Activated CD4-positive, CD25-positive, alpha-beta regulatory T cell treated with anti-CD3 and anti-CD28 coated beads, Interleukin-2, amount 50 U/mL, for 72 hours (primary cell): ENCODE data around the gene GAST.
A peak's percentile ranks its signal among the peaks of the same experiment; 100 is the strongest.

Experiments used
- DNase-seq: peaks from one replicate; pipeline ENCODE4 v3.0.0; 2021

GAST gene

DNA sequence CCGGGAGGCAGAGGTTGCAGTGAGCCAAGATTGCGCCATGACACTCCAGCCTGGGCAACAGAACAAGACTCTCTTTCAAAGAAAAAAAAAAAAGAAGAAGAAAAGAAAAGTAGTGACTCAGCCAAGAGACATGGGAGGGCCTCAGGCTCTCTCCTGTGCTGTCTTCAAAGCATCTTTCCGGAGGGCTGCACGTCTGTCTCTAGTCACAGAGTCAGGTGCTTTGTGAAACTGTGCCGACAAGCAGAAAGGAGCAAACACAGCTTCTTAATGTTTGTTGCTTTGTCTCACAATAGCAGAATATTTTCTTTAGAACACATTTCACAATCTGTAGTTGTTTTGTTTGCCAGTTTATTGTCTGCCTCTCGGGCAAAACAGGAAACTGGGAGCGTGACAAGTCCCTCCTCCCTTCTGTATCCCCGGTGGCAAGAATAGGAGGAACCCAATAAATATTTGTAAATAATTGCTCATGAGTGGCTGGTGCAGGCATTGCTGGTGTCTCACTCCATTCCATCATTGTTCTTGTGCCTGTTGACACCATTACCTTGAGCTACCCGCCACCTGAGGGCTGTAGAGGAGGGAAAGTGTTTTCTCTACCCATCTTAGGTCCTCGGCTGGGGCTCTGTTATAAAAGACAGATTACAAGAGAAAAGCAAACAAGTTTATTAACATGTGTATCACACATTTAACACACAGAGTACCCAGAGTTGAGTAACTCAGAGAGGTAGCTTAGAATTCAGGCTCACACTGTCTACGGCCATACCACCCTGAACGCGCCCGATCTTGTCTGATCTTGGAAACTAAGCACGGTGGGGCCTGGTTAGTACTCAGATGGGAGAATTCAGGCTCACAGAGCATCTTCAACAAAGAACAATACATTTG lies 5.5 kb downstream of the GAST start:
- DNase-seq: no peak

- no peak for DNase-seq
Observed at GRCh38 chr17:41718287-41718645, 6.1 kb downstream of the GAST start.

GRCh38 chr17:41722231-41722630 lies 10.1 kb downstream of the GAST start:
- DNase-seq: no peak

DNA sequence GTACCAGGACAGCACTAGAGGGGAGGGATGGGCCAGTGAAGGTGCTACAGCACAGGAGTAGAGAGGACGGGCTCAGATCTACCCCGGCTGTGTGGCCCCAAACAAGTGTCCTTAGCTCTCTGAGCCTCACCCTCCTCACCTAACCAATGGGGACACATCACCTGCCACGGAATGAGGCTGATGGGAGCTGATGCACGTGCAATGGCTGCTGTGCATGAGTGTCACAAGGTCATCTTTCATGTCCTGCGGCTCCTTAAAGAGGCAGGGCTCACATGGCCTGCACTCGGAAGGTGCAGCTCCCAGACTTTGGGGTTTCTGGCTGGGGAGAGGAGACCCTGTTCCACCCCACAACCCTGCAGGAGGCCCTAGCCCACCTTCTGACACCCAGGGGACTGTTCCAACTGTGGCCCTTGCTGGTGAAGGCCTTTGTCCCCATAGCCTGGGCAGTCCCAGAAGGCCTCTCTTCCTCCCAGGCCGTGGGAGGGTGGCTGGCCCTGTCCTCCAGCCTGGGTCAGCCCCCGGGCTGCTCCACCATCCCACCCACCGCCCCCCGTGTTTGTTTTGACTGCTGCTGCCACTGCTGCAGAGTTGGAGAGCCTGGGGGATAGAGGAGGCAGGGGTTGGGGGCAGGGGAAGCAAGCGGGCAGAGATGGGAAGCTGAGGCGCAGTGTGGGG lies 11.8 kb downstream of the GAST start:
- DNase-seq: no peak

- DNase-seq: no peak
Observed at GRCh38 chr17:41724476-41725050, 12.4 kb downstream of the GAST start.

- no peak for DNase-seq
Observed at GRCh38 chr17:41725134-41725533, 13.0 kb downstream of the GAST start.

DNA sequence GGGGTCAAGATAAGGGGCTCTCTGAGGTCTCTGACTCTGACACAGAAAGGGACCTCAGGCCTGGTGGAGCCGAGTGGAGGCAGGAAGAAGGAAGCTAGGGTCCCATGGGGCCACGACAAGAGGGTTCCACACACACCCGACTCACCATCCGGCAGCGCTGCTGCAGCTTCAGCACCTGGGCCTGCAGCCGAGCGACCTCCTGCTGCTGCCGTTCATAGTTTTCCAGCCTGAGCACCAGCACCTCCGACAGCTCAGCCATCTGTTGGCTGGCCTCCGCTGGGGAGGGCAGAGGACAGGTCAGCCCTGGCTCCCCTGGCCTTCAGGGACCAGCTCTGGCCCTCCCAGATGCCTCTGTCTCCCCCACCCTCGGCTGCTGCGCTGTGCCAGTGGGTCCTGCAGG lies 15.9 kb downstream of the GAST start:
- DNase-seq: no peak

GRCh38 chr17:41730479-41730878 lies 18.3 kb downstream of the GAST start:
- no peak for DNase-seq

GRCh38 chr17:41731836-41732235 lies 19.7 kb downstream of the GAST start:
- DNase-seq: no peak

DNA sequence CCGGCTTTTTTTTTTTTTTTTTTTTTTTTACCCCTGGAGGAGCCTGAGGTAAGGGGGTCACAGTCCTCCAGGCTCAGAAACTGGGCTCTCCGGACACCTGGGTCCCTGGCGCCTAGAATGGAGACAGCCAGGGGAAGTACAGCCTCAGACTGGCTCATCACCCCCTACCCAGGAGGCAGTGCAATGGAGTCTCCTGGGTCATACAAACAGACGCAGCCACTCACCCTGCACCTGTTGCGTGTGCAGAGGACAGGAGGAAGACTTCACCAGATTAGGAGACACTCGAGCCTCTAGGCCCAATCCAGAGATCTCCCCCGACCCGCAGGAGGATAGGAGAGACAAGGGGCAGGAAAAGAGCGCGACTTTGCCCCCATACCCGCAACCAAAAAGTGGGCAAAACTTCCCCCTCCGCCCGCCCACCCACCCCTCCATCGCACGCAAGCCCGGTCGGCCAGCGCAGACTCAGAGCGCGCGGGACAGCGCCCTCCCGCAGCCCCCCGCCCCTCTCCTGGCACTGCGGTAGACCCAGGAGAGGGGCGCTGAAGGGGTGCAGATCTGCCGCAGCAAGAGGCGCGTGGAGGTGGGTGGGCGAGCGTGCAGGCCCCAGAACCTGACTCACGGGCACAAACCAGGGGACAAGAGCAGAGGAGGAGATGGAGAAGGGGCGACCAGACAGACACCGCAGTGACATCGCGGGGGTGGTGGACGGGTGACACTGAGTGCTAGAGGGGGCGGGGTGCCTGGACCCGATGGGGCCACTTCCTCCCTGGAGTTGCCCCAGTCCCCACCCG lies 21.4 kb downstream of the GAST start:
- DNase-seq: no peak

DNA sequence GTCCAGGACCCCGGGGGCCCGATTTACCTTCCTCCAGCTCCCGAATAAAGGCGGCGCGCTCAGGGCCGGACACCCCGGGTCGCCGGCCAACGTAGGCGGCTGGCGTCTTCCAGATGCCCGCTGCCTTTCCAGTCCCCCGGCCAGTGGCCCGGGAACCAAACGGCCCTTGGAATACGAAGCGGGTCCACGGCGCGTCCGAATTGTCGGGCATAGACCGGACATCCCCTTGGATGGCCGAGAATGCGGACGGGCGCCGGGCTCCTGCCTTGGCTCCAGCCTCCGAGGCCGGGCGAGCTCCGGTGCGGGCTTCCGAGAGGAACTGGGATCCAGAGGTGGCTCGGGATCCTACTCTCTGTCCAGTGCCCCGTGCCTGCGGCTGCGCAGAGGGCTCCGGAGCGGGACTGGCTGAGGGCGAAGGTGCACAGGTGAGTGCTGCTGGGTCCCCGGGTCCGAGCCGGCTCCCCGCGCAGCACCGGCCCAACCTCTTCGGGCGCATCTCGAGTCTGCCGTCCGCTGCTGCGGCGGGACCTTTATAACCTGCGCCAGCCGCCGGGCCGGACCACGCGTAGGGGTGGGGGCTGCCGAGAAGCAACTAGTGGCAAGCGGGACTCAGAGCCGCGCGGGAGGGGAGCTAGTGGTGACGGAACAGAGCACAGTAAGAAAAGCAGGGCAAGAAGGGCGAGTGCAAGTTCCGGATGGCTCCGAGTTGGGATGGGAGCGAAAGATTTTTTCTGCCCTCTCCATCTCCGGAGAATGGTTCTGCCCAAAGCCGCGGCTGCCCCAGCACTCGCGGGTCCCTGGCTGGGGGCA lies 22.2 kb downstream of the GAST start, which contains the start of gene HAP1:
Gene HAP1, minus strand, starts transcription at position 505 of the 810 bp plus-strand sequence. Its CDS starts 9 bp downstream, at position 496.
- DNase-seq: peak; percentile 37

DNA sequence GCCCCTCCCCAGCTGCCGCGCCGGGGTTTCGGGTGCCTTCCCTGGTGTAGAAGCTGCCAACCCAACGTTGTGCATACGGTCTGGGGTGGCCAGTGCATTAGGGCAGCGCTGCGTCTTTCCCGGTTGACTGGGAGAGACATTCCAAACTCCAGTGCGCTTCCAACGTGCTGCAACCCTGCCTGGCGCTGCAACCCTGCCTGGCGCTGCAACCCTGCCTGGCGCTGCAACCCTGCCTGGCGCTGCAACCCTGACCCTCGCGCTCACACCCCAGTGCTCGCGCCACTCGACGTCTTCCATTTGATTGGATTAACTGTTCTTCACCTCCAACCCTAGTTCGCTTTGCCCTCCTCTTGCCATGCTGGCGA lies 22.8 kb downstream of the GAST start:
- no peak for DNase-seq

DNA sequence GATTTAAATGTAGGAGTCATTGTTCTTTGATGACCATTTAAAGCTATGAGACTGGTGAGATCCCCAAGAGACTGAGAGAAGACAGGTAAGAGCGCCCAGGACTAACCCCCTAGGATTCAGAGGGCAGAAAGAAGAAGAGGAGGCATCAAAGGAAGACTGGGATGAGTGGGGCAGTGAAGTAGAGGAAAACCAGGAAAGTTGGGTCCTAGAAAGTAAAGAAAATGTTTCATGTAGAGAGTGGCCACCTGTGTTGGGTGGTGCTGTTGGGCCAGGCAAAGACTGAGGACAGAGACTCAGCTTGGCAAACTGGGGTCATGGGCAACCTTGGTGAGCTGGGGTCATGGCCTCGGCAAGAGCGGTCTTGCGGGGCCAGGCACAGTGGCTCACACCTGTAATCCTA lies 23.6 kb downstream of the GAST start:
- no peak for DNase-seq

GRCh38 chr17:41736983-41737679 lies 25.0 kb downstream of the GAST start:
- no peak for DNase-seq

DNA sequence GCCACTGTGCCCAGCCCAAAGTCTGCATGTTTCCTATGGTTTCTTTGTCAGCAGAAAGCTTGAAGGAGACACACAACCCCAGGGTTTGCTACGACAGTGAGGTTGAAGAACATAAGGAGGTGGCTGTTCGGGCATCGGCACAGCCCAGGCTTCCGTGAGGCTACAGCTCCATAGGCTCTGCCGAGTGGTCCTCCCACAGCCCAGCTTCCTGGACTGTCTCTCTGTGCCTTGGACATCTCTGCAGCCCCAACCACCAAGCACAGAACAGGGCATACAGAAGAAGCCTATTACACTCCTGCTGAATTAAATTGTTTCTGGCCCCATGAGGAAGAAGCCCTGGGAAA lies 25.5 kb downstream of the GAST start:
- DNase-seq: no peak

GRCh38 chr17:41738077-41738800 lies 26.1 kb downstream of the GAST start:
- DNase-seq: peak; percentile 86

DNA sequence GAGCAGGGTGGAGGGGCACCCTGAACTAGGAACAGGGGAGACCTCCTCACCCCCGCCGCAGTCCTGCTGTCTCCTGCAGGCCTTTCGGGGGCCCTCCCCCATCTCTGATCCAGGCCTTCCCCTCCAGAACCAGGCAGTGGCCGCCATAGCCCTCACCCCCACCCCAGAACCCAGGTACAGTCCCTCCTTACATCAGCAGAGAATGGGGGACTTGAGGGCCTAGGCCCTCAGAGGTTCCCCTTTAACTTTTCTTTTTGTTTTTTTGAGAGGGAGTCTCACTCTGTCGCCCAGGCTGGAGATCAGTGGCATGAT lies 26.6 kb downstream of the GAST start:
- no peak for DNase-seq

DNA sequence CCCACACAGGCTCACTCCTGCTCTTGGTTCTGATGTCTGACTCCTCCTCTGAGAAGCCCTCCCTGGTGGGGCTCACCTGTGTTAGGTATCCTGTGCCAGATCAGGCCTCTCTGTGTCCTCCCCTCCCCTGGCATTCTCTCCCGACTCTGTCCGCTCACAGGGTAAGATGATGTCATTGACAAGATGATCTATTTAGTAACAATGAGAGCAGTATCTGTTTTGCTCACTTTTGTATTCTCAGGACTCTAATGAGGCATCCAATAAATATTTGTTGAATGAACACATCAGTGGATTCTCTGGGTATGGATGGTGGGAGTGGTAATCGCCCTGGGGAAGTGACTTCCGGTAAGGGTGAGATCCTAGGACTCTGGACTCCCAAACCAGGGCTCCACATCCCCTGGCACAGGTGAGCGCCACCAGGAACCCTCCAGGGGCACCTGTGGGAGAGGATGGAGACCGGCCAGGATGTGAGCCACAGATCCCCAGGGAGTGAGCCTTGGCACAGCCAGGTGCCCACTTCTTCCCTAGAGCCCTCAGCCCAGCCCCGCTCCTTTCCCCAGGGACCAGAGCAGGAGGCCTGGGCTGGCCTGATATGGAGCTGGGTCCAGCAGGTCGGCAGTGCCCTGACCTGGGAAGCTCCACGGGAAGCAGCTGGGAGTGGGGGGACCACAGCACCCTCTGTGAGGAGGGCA lies 27.7 kb downstream of the GAST start:
- DNase-seq: no peak

GRCh38 chr17:41740506-41740905 lies 28.4 kb downstream of the GAST start:
- no peak for DNase-seq

DNA sequence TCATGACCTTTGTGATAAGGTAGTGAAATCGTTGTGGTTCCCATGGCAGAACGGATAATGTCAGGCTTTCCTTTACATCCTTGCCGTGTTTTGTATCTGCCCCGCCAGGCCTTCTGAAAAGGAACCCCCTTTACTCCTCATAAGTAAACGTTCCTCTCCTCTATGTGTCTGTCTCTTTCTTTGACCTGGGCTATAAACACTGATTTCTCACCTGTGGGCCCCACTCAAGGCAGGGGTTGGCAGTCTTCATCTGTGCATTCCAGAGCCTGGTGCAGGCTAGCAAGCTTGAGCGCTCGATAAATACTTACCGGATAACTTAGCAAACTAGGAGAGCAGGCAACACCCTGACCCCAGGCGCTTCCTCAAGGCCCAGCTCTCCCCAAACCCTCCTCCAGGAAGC lies 29.6 kb downstream of the GAST start:
- DNase-seq: no peak

DNA sequence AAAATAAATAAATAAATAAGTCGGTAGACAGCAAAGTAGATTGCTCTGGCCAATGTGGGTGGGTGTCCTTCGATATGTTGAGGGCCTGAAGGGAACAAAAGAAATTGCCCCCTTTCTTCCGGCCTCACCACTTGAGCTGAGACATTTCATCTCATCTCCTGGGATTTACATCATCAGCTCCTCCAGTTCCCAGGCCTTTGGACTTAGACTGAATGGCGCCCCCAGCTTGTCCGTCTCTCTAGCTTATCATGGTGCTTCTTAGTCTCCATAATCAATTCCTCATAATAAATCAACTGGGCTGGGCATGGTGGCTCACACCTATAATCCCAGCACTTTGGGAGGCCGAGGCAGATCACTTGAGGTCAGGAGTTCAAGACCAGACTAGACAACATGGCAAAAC lies 36.1 kb downstream of the GAST start:
- no peak for DNase-seq
